IMR-90 (cell line): Measurements from ENCODE around the gene SLC1A7. TPM values are rescaled to one million over a fixed set of nuclear protein-coding genes. Genes with fewer than 3 reads are reported as not detected.

ENCODE experiments used
- ATAC-seq: fragments of 200-7000 bp; cut with Tn5 transposase; 2 replicates; pipeline ENCODE4 v1.9.1; 2020; ENCODE audit warnings: low read depth, mild to moderate bottlenecking, moderate library complexity
- BruUV-seq: library from RNA; stranded (reverse); fragments of 400-500 nt; replicated peaks from 2 replicates; lab custom pipeline; 2021; lab: Mats Ljungman, UMichigan
- CTCF ChIA-PET: fragments of 300-600 bp; formaldehyde crosslinking; extraction: SDS; loops from one replicate; lab custom pipeline; 2021; ENCODE audit warnings: antibody characterized with exemption; lab: Yijun Ruan, JAX
- POLR2A ChIA-PET: fragments of 300-600 bp; sonication (Branson Sonifier 250); formaldehyde crosslinking; loops from one replicate; lab custom pipeline; 2022; ENCODE audit warnings: antibody characterized with exemption; ENCODE audit not compliant: unreplicated experiment; lab: Charles Lee
- DNase-seq: peaks from one replicate; pipeline ENCODE4 v3.0.0; 2013
- H2AFZ ChIP-seq: replicated peaks from 2 replicates; pipeline ENCODE3; 2013; ENCODE audit warnings: low read length, mild to moderate bottlenecking; ENCODE audit not compliant: poor library complexity
- H2AK5ac ChIP-seq: 2 replicates; pipeline ENCODE4 v1.6.1; 2013; ENCODE audit warnings: low read depth, low read length, inconsistent platforms
- H2AK9ac ChIP-seq: replicated peaks from 2 replicates; pipeline ENCODE3; 2013; ENCODE audit warnings: mild to moderate bottlenecking, low read depth, low read length, moderate library complexity; ENCODE audit not compliant: poor library complexity
- H2BK120ac ChIP-seq: 2 replicates; pipeline ENCODE4 v1.6.1; 2013; ENCODE audit warnings: low read depth, low read length, inconsistent platforms
- H2BK15ac ChIP-seq: 3 replicates; pipeline ENCODE4 v1.6.1; 2013; ENCODE audit warnings: low read depth, low read length, inconsistent platforms
- H2BK20ac ChIP-seq: 2 replicates; pipeline ENCODE4 v1.6.1; 2013; ENCODE audit warnings: low read depth, mild to moderate bottlenecking, inconsistent platforms, low read length, moderate library complexity
- H2BK5ac ChIP-seq: 2 replicates; pipeline ENCODE4 v1.6.1; 2013; ENCODE audit warnings: mild to moderate bottlenecking, low read depth, low read length, inconsistent platforms; ENCODE audit not compliant: poor library complexity, severe bottlenecking
- H3K14ac ChIP-seq: replicated peaks from 2 replicates; pipeline ENCODE4 v1.6.1; 2013; ENCODE audit warnings: low read depth, low read length, inconsistent platforms
- H3K18ac ChIP-seq: 2 replicates; pipeline ENCODE4 v1.6.1; 2013; ENCODE audit warnings: low read depth, low read length, control low read depth
- H3K23ac ChIP-seq: 2 replicates; pipeline ENCODE4 v1.6.1; 2013; ENCODE audit warnings: low read depth, low read length, inconsistent platforms
- H3K27ac ChIP-seq: 2 replicates; pipeline ENCODE4 v1.5.1; 2013; ENCODE audit warnings: mild to moderate bottlenecking, control low read depth, low read length; ENCODE audit not compliant: insufficient read depth
- H3K27me3 ChIP-seq: 2 replicates; pipeline ENCODE4 v1.6.1; 2013; ENCODE audit warnings: low read length; ENCODE audit not compliant: control insufficient read depth, insufficient read depth
- H3K36me3 ChIP-seq: 2 replicates; pipeline ENCODE4 v1.6.1; 2013; ENCODE audit warnings: low read length, mixed read lengths; ENCODE audit not compliant: control insufficient read depth, insufficient read depth
- H3K4ac ChIP-seq: 2 replicates; pipeline ENCODE4 v1.6.1; 2013; ENCODE audit warnings: low read depth, low read length, inconsistent platforms
- H3K4me1 ChIP-seq: 2 replicates; pipeline ENCODE4 v1.6.1; 2013; ENCODE audit warnings: low read length, mixed read lengths; ENCODE audit not compliant: control insufficient read depth, insufficient read depth
- H3K4me2 ChIP-seq: 2 replicates; pipeline ENCODE4 v1.6.1; 2013; ENCODE audit warnings: low read depth, mild to moderate bottlenecking, control low read depth, low read length, moderate library complexity
- H3K4me3 ChIP-seq: 2 replicates; pipeline ENCODE4 v1.5.1; 2013; ENCODE audit warnings: low read depth, mild to moderate bottlenecking, control low read depth, low read length, moderate library complexity; ENCODE audit not compliant: insufficient read depth
- H3K56ac ChIP-seq: 2 replicates; pipeline ENCODE4 v1.6.1; 2013; ENCODE audit warnings: low read length, inconsistent platforms; ENCODE audit not compliant: insufficient read depth; ENCODE audit errors: extremely low read depth
- H3K79me1 ChIP-seq, 2 experiments: 2 replicates each; pipeline ENCODE4 v1.6.1; 2013; ENCODE audit warnings: low read length in 2 of 2, inconsistent platforms in 1 of 2, low read depth in 1 of 2
- H3K9ac ChIP-seq: 2 replicates; pipeline ENCODE4 v1.6.1; 2013; ENCODE audit warnings: low read depth, low read length, control low read depth
- H3K9me1 ChIP-seq: 2 replicates; pipeline ENCODE4 v1.6.1; 2013; ENCODE audit warnings: low read length, inconsistent platforms; ENCODE audit not compliant: insufficient read depth
- H3K9me3 ChIP-seq: 2 replicates; pipeline ENCODE4 v1.6.1; 2013; ENCODE audit warnings: low read length; ENCODE audit not compliant: control insufficient read depth, insufficient read depth
- H4K20me1 ChIP-seq: 2 replicates; pipeline ENCODE4 v1.6.1; 2013; ENCODE audit warnings: low read length, inconsistent platforms; ENCODE audit not compliant: insufficient read depth
- H4K5ac ChIP-seq: 2 replicates; pipeline ENCODE4 v1.6.1; 2013; ENCODE audit warnings: mild to moderate bottlenecking, low read depth, low read length, control low read depth
- H4K8ac ChIP-seq, 2 experiments: 2 replicates each; pipeline ENCODE4 v1.6.1; 2013; ENCODE audit warnings: low read depth in 2 of 2, low read length in 2 of 2, control low read depth in 1 of 2, inconsistent platforms in 1 of 2
- H4K91ac ChIP-seq: 2 replicates; pipeline ENCODE4 v1.6.1; 2013; ENCODE audit warnings: low read depth, low read length, inconsistent platforms; ENCODE audit not compliant: insufficient read depth
- CHD1 ChIP-seq: IDR thresholded peaks from 2 replicates; pipeline ENCODE4 v1.6.1; 2012; ENCODE audit warnings: low read depth, low read length, improper control_type of control experiment
- FOS ChIP-seq: fragments of 150-350 bp; IDR thresholded peaks from 2 replicates; pipeline ENCODE4 v1.6.1; 2016; ENCODE audit warnings: low read depth, low read length
- MAZ ChIP-seq: IDR thresholded peaks from 2 replicates; pipeline ENCODE4 v1.6.1; 2012; ENCODE audit warnings: low read depth, mild to moderate bottlenecking, low read length, improper control_type of control experiment, moderate library complexity, borderline replicate concordance
- MXI1 ChIP-seq: IDR thresholded peaks from 2 replicates; pipeline ENCODE4 v1.6.1; 2012; ENCODE audit warnings: low read depth, mild to moderate bottlenecking, low read length, moderate library complexity, borderline replicate concordance
- RAD21 ChIP-seq: IDR thresholded peaks from 2 replicates; pipeline ENCODE4 v1.6.1; 2012; ENCODE audit warnings: low read length, improper control_type of control experiment
- WGBS, 2 experiments: methylation state at CpG; one replicate each; pipeline versions ENCODE4 v1.1.5 to v1.1.7; 2013; ENCODE audit warnings: missing lambda C conversion rate in 2 of 2; ENCODE audit not compliant: insufficient read length in 1 of 2; ENCODE audit errors: extremely low coverage in 2 of 2; 5-methylcytosine and 5-hydroxymethylcytosine counted together
- dilution Hi-C: fragments of 300-500 bp; cut with HindIII; formaldehyde crosslinking; loops from one replicate; pipeline ENCODE4 v1.14.3; 2018; ENCODE audit warnings: low sequenced_read_pairs; ENCODE audit not compliant: unreplicated experiment
- in situ Hi-C: fragments of 300-500 bp; cut with MboI; formaldehyde crosslinking; loops from 3 replicates; pipeline ENCODE4 v1.14.3; 2019; ENCODE audit warnings: low sequenced_read_pairs, inconsistent platforms, mixed read lengths
- intact Hi-C: fragments of 100-400 bp; cut with micrococcal nuclease; formaldehyde crosslinking; loops from 2 replicates; pipeline ENCODE4 v1.10.0; 2022
- polyA plus RNA-seq, 3 experiments: library from polyadenylated mRNA; depleted of rRNA; stranded (reverse); fragments of >200 nt; gene quantifications; 2 replicates each; pipeline ENCODE4 v1.2.3, GENCODE V29; 2012; ENCODE audit warnings: low replicate concordance in 1 of 3
- total RNA-seq: library from RNA; depleted of rRNA; stranded (reverse); fragments of >200 nt; gene quantifications from 2 replicates; pipeline ENCODE4 v1.2.3, GENCODE V29; 2012
- TF ChIP-seq, protein P1 (sequence below): fragments of 150-350 bp; IDR thresholded peaks from 2 replicates; pipeline ENCODE4 v1.6.1; 2016; ENCODE audit warnings: low read depth, mild to moderate bottlenecking, low read length, moderate library complexity, borderline replicate concordance

SLC1A7 gene
- total and polyA plus RNA-seq, 2 of the 4 experiments (the other 2 are of a cell fraction): 0.05 TPM; not detected in 1

DNA sequence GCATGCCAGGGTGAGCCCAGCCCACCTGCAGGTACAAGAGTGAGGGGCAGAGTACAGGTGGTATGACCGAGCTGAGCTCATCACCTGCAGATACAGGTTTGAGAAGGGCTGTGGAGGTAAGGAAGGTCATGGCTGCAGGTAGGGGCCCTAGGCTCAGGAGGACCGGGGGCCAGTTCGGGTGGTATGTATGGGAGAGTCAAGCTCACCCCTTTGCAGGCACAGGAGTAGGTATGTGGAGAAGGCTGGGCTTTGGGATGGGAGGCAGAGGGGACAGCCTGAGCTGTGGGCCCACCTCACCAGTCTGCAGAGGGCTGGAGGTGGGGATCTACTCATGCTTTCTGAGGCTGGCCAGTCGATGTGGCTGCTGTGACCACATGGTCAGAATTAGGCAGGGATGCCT lies 63.2 kb downstream of the SLC1A7 start:
- Histone ChIP-seq H2BK120ac (no peak overlapping the region), H3K27ac (no peak overlapping the region), H3K23ac (no peak overlapping the region), H3K14ac (no peak overlapping the region), H3K79me1 (no peaks in the 10 kb centered on the region), H2AFZ (no peak overlapping the region), H3K4ac (no peak overlapping the region), H3K56ac (no peak overlapping the region), H4K8ac (no peak overlapping the region), H3K4me3 (no peak overlapping the region), H3K4me2 (no peak overlapping the region), H3K9me3 (no peaks in the 10 kb centered on the region), H3K9ac (no peak overlapping the region), H4K20me1 (no peaks in the 10 kb centered on the region), H3K18ac (no peak overlapping the region), H2BK15ac (no peak overlapping the region), H2BK20ac (no peak overlapping the region), H4K5ac (no peak overlapping the region), H2AK5ac (no peak overlapping the region), H2AK9ac (no peak overlapping the region), H2BK5ac (no peak overlapping the region), H3K27me3 (no peaks in the 10 kb centered on the region), H3K36me3 (peaks cover 31% of the 10 kb centered on the region), H4K91ac (no peak overlapping the region), H3K9me1 (no peaks in the 10 kb centered on the region; the same call in 1 of the 2 replicates), H3K4me1 (no peaks in the 10 kb centered on the region)
- intact Hi-C loops: no loop called here
- ChIA-PET CTCF (interaction anchor here (0.6 kb wide), 1 partner anchor 42 kb away, joined by 3 read pairs; no protein-coding TSS in a partner anchor), POLR2A (interaction anchor here (0.6 kb wide), 1 partner anchor 567 kb away, joined by 8 read pairs; no protein-coding TSS in a partner anchor)
- BruUV-seq: no TSS peak
- ATAC-seq (no peak), DNase-seq (no peak)
- dilution Hi-C loops: no loop called here
- in situ Hi-C loops: no loop called here
- no peak for TF ChIP-seq MXI1
- no peak for TF ChIP-seq RAD21
- TF ChIP-seq, protein P1, sequence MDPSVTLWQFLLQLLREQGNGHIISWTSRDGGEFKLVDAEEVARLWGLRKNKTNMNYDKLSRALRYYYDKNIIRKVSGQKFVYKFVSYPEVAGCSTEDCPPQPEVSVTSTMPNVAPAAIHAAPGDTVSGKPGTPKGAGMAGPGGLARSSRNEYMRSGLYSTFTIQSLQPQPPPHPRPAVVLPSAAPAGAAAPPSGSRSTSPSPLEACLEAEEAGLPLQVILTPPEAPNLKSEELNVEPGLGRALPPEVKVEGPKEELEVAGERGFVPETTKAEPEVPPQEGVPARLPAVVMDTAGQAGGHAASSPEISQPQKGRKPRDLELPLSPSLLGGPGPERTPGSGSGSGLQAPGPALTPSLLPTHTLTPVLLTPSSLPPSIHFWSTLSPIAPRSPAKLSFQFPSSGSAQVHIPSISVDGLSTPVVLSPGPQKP: no peak
- no peak for TF ChIP-seq CHD1
- TF ChIP-seq FOS: no peak
- TF ChIP-seq MAZ: no peak
- 78% methylated on average over 2 of the region's 4 CpGs; no CpG with 5 or more reads in 1 of the 2 experiments for WGBS, 2 experiments
